ENCODE measurements around the gene TAT. TPM values are rescaled to one million over a fixed set of nuclear protein-coding genes. Genes with fewer than 3 reads are reported as not detected.

TAT gene
- polyA plus RNA-seq, 4 donors: 0.10 to 0.54 (median 0.26) TPM

- Histone ChIP-seq H3K9me3 (ENCODE audit: control insufficient read depth in 2 of 2, insufficient read depth in 1 of 2, low read depth in 1 of 2, low read length in 1 of 2) (no peaks in the 10 kb centered on the region), H3K27me3 (ENCODE audit: control insufficient read depth in 3 of 3, insufficient read depth in 3 of 3, low read length in 3 of 3) (peaks cover 0 to 3% (median 0%) of the 10 kb centered on the region in 3 donors), H3K4me3 (ENCODE audit: low read depth in 1 of 3, low read length in 3 of 3) (no peak overlapping the region), H3K4me1 (ENCODE audit: control insufficient read depth in 3 of 3, insufficient read depth in 2 of 3, low read depth in 1 of 3, low read length in 2 of 3) (no peaks in the 10 kb centered on the region), H3K36me3 (ENCODE audit: control insufficient read depth in 3 of 3, insufficient read depth in 2 of 3, low read depth in 1 of 3, low read length in 3 of 3) (no peaks in the 10 kb centered on the region), H3K27ac (ENCODE audit: low read depth in 1 of 3, low read length in 2 of 3) (no peak overlapping the region)
- WGBS, 3 donors: 79 to 85% (median 84%) methylated on average over 3 of the region's 3 CpGs
- no peak for FAIRE-seq
- no peak for DNase-seq
Observed at GRCh38 chr16:71520550-71520949, 56.3 kb downstream of the TAT start.

Other genes with a start within 250 kb of the TAT start
- gene CALB2, start 218.4 kb downstream of the TAT start, polyA plus RNA-seq: 1 to 10 TPM in 1 of 4 donors, not detected in 3; 3.3 TPM
- gene TLE7, start 135.0 kb downstream of the TAT start, polyA plus RNA-seq: not detected
- gene ZNF23, start 114.8 kb downstream of the TAT start, polyA plus RNA-seq: 10 to 100 TPM in 1 of 4 donors, 1 to 10 TPM in 3; 3.5 to 10.8 (median 4.9) TPM
- 1 to 10 TPM; 1.3 to 8.3 (median 1.9) TPM for gene ZNF19, start 87.8 kb downstream of the TAT start, polyA plus RNA-seq
- gene CHST4, start 50.7 kb downstream of the TAT start, polyA plus RNA-seq: under 1 TPM in 2 of 4 donors, not detected in 2; 0.06 to 0.15 TPM
- 10 to 100 TPM; 29.5 to 96.6 (median 40.6) TPM for gene MARVELD3, start 49.1 kb upstream of the TAT start, polyA plus RNA-seq
- gene PHLPP2, start 147.6 kb upstream of the TAT start, polyA plus RNA-seq: 10 to 100 TPM in 3 of 4 donors, 1 to 10 TPM in 1; 3.6 to 31.7 (median 16.1) TPM
- 10 to 100 TPM; 17.6 to 66.8 (median 22.2) TPM for gene AP1G1, start 231.7 kb upstream of the TAT start, polyA plus RNA-seq

Data from small intestine (tissue), 7 donors.